NCI-H1105 (cell line): ENCODE results near the gene IFNL3.
"Not testable (repeated sequence)": the region's sequence is repeated elsewhere in the genome, so short reads cannot be mapped to it uniquely, and the experiment has no call there.

Experiments
- DNase-seq: peaks from one replicate; lab custom pipeline; 2025; lab: John Stamatoyannopoulos, UW

Gene IFNL3

DNA sequence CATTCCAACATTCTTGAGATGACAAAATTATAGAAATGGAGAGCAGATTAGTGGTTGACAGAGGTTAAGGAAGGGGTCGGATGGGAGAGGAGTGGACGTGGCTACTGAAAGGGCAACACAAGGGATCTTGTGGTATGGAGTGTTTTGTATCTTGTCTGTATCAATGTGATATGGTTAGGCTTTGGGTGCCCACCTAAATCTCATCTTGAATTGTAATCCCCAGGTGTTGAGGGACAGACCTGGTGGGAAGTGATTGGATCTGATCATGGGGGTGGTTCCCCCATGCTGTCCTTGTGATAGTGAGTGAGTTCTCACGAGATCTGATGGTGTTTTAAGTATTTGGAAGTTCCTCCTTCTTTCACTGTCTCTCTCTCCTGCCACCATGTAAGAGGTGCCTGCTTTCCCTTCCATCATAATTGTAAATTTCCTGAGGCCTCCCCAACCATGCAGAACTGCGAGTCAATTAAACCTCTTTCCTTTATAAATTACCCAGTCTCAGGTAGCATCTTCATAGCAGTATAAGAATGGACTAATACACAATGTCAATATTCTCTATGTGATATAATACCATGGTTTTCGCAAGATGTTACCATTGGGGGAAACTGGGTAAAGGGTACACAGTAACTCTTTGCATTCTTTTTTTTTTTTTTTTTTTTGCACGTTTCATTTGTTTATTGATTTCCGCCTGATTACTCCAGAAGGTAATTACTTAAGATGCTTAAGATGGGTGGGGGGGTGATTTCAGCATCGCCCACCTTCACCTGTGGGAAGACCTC lies 8.8 kb upstream of the IFNL3 start:
- no peak for DNase-seq

DNA sequence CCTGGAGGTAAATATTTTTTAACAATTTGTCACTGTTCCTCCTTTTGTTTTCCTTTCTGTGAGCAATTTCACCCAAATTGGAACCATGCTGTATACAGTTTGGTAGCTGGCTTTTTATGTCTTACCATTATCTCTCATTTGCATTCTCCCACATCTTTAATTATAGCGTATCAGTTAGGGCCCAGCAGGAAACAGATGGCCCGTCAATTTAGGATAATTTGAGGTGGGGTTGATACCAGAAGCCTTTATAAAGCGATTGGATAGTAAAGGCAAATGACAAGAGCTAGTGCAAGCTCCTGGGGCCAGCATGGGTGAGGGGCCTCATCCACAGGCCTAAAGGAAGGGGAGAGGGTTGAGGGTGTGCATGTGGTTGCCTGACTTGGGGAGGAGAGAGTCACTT lies 7.7 kb upstream of the IFNL3 start:
- no peak for DNase-seq

DNA sequence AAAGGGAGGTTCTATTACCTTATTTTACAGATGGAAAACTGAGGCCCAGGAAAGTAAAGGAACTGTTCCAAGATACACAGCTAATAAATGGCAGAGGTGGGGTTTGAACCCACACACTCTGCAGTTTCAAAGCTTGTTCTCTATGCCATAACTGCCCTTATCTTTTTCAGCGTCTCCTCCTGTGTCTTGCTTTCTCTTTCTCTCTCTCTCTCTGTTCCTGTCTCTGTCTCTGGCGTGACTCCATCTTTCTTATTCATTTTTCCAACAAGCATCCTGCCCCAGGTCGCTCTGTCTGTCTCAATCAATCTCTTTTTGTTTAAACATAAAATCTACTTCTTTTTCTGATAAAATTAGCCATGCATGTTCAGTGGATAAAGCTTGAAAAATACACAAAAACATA lies 7.0 kb upstream of the IFNL3 start:
- DNase-seq, result no peak

DNA sequence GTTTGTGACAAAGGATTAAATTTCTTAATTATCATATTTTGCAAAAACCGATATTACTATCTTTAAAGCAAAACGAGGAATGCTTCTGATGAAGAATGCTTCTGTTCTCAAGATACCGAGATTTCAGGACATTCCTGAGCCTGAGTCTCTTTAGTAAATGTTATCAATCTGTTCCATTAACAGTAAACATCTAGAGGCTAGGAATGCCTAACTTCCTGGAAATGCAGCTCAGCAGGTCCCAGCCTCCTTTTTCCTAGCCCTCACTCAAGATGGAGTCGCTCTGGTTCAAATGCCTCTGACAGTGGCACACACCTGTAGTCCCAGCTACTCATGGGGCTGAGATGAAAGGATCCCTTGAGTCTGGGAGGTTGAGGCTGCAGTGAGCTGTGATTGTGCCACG lies 6.3 kb upstream of the IFNL3 start:
- no peak for DNase-seq

DNA sequence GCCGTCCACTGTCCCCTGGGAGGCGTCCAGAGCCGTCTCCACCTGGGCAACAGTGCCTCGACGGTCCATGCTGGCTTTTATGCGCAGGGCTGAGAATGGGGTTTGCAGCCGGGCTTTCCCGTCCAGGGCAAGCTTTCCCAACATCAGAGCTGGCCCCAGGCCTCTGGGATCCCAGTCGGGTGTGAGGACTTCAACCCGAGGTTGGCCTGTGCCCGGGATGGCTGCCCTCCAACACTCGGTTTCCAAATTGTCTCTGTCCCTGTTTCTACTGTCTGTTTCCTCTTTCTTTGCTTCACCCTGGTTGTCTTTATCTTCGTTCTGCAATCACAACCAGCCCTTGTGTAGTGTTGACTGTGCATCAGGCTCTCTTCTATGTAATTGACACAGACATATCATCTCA lies 4.0 kb upstream of the IFNL3 start, which contains the start of gene IFNL4:
IFNL4 (minus strand) TSS at position 51 of the 400 bp plus-strand sequence.
- DNase-seq, result no peak

DNA sequence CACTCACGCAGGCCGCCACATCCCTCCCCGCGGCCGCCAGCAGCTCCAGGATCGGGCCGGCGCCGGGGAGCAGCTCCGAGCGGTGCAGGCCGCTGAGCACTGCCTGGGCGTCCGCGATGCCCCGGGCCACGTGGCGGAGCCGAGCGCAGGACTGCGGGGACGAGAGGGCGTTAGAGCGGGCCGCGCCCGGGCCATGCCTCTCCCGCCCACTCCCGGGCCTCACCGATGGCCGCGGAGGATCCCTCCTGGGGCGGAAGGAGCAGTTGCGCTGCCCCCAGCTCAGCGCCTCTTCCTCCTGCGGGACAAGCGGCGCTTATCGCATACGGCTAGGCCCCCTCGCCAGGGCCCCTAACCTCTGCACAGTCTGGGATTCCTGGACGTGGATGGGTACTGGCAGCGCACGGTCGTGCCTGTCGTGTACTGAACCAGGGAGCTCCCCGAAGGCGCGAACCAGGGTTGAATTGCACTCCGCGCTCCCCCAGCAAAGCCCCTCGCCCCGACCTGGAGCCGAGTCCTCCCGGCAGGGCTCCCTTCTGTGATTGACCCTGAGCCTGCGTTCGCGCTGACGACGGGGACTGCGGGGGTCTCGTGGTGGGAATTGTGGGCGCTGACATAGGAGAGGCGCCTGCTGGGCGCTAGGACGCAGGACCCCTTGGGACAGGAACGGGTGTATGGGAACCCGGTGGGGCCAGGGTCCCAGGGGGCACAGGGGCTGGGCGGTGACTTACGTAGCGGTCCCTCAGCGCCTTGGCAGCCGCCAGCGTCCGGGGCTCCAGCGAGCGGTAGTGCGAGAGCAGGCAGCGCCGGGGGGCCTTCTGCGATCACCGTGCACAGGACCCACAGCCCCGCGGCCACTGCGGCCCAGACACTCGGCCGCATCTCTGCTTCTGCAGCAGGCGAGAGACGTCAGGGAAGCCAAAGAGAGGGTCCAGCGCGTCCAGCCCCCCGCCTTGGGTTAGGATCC lies 3.2 kb upstream of the IFNL3 start:
- DNase-seq, result no peak

DNA sequence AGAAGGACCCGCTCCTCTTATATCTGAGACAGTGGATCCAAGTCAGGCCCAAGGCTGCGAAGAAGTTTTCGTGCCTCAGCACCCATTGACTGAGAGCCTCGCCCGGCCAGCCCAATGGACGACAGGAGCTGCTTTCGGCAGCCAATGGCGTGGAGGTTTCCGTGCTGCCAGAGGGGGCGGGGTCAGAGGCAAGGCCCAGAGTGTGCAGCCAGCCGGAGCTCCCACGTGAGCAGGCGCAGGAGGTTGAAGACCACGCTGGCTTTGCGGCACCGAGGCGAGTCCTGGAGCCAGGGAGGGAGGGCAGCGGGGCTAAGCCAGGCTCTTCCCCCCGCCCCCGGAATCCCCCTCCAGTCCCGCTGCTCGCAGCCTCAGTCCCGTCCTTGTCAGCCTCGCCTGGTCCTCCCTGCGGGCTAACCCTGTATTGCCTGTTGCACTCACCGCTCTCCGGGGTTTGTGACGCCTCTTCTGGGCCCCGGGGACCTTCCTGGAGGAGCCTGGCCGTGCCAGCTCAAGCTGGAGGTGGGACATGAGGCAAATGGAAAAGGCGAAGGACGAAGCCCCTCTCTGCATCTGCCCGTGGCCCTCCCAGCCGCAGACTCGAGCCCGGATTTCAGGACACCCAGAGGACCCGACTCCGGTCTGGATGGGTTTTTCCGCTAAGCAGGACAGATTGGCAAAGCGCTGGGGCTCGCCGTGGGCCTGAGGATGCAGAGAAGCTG lies 2.3 kb upstream of the IFNL3 start:
- DNase-seq, result peak; percentile 27

DNA sequence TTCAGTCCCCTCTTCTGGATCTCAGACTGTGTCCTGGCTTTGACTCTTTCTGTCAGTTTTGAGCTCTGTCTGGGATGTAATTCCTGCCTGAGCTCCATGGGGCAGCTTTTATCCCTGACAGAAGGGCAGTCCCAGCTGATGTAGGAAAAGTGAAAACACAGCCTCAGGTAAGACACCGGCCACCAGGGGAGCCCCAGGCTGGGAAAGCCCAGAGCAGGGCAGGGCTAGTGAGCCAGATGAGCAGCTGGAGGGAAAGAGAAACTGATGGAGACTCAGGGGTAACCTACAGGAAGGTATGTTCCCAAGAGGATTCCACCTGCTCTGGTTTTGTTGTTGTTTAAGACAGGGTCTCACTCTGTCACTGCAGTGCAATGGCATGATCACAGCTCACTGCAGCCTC lies 360 bp upstream of the IFNL3 start:
- not testable (repeated sequence) for DNase-seq

DNA sequence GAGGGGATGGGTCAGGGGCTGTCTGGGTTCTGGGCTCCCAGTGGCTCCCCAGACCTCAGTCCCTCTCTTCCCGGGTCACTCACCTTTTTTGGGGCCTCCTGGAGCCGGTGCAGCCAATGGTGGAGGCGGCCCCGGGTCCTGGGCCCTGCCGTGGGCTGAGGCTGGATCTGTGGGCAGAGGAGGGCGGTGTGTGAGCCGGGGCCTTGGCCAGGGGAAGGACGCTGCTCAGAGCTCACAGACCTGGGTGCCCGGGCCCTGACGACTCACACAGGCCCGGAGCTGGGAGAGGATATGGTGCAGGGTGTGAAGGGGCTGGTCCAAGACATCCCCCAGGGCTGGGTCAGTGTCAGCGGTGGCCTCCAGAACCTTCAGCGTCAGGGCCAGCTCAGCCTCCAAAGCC lies 1.1 kb downstream of the IFNL3 start:
- DNase-seq, result not testable (repeated sequence)

DNA sequence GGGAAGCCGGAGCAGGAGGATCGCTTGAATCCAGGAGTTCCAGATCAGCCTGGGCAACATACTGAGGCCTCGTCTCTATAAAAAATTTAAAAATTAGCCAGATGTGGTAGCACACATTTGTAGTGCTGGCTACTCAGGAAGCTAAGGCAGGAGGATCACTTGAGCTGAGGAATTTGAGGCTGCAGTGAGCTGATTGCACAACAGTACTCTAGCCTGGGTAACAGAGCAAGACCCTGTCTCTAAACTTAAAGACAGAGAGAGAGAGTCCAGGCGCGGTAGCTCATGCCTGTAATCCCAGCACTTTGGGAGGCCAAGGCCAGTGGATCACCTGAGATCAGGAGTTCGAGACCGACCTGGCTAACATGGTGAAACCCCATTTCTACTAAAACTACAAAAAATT lies 4.4 kb downstream of the IFNL3 start:
- no peak for DNase-seq

DNA sequence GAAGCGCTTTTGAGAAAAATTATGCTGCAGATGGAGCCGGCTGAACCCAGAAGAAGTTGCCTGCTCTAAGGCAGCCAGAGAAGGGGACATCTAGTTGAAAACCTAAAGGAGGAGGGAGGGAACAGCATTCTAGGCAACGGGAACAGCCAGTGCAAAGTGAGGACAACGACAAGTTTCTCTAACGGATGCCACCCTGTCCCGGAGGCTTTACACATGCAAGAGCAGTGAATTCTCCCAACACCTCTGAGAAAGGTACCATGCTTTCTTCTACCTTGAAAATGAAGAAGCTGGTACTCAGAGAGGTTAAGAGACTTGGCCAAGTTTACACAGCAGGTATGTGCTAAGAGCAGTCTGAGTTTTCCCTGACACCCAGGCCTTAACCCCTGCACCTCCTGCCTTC lies 5.9 kb downstream of the IFNL3 start:
- no peak for DNase-seq

DNA sequence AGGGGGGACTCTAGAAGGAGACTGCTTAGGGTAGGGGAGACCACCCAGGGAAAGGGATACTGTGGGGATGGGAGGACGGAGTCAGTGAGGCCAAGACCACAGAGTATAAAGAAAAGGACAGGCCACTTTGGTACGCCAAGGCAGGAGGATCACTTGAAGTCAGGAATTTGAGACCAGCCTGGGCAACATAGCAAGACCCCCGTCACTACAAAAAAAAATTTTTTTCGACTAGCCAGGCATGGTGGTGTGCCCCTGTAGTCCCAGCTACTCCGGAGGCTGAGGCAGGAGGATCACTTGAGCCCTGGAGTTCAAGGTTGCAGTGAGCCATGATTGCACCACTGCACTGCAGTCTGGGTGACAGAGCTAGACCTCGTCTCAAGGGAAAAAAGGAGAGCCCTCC lies 6.6 kb downstream of the IFNL3 start:
- no peak for DNase-seq

DNA sequence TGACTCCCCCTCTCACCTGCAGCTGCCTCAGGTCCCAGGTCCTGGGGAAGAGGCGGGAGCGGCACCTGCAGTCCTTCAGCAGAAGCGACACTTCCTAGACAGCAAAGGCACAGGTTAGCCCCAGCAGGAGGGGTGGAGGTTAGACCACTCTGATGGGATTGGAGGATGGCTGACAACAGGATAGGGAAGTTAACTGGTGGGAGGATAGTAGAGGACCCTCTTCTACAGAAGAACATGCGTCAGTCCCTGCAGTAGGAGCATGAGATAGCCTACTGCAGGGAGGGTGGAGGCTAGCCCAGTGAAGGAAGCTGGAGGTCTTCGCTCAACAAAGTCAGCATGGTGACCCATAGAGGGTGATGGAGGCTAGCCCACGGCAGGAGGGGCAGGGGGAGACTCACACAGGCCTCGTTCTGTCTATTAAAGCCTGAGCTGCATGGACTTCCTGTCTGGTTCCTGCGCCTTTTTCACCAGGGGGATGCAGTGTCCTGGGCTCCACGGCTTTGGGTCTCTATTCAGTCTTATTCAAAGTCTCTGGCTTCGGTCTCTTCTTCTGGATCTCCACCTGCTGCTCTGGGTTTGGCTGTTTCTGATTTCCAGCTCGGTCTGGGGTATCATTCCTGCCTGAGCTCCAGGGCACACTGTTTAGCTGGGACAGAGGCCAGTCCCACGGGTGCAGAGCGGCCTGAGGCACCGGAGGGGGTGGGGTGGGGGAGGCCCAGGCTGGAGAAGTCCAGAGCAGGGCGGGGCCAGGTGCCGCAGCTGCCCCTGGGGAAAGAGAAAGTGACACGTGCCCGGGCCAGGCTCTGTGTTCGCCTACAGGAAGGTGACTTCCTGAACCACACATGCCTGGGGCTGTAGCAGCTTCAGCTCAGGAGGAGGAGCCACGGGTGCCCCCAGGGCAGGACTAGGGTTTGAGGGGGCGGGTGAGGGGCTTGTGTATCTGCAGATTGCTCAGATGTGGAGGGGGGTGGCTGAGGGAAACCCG lies 7.3 kb downstream of the IFNL3 start:
- no peak for DNase-seq

DNA sequence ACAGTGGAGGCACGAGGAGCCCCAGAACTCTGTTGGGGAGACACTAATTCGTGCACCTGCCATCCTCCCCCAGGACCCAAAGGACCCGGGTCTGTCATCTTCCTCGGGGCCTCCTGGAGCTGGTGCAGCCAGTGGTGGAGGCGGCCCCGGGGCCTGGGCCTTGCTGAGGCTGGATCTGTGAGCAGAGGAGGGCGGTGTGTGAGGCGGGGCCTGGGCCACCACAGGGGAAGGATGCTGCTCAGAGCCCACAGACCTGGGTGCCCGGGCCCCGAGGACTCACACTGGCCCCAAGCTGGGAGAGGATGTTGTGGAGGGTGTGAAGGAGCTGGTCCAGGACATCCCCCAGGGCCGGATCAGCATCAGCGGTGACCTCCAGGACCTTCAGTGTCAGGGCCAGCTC lies 8.3 kb downstream of the IFNL3 start:
- no peak for DNase-seq

DNA sequence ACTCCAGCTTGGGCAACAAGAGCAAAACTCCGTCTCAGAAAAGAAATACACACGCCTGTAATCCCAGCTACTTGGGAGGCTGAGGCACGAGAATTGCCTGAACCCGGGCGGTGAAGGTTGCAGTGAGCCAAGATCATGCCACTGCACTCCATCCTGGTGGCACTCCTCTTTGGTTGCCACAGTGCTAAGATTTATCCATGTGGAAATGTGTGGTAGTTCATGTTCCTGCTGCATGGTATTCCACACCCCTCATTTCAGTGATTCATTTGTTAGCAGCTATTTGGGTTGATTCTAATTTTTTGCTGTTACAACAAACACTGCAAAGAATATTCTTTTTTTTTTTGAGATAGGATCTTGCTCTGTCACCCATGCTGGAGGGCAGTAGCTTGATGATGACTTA lies 12.1 kb downstream of the IFNL3 start:
- no peak for DNase-seq

DNA sequence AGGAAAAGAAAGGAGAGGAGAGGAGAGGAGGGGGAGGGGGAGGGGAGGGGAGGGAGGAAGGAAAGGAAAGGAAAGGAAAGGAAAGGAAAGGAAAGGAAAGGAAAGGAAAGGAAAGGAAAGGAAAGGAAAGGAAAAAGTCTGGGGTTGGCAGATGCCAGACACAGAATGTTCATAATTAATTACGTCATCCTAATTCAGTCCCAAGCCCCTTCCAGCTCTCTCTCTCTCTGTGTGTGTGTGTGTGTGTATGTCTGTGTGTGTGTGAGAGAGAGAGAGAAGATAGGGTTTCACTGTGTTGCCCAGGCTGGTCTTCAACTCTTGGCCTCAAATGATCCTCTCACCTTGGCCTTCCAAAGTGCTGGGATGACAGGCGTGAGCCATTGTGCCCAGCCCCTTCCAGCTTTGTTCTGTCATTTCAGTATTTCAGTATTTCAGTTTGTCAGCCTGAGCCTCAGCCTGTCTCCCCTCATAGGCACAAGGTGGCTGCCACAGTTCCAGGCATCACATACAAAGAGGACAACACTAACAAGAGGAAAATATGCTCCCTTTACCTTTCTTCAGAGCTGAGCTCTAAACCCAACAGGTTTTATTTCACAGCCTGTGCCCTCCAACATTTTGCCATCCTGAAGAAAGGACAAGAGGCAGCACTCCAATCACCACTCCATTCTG lies 14.6 kb downstream of the IFNL3 start:
- DNase-seq, result no peak

DNA sequence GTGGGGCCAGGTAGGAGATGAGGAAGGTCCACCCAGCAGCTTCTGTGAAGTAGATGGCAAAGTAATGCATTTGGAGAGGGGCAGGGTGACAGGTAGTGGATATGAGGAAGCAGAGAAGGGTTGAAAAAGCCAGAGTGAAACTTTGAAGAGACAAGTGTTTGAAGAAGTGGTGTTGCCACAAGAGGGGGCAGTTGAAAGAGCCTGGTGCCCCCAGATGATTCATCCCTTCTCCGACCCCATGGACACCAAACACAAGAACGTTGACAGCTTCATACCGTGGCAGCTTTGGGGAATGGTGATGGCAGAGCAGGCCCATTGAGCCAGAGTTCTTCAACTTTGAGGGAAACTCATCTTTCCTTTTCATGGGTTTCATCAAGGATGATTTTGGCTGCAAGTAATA lies 19.9 kb downstream of the IFNL3 start:
- no peak for DNase-seq

DNA sequence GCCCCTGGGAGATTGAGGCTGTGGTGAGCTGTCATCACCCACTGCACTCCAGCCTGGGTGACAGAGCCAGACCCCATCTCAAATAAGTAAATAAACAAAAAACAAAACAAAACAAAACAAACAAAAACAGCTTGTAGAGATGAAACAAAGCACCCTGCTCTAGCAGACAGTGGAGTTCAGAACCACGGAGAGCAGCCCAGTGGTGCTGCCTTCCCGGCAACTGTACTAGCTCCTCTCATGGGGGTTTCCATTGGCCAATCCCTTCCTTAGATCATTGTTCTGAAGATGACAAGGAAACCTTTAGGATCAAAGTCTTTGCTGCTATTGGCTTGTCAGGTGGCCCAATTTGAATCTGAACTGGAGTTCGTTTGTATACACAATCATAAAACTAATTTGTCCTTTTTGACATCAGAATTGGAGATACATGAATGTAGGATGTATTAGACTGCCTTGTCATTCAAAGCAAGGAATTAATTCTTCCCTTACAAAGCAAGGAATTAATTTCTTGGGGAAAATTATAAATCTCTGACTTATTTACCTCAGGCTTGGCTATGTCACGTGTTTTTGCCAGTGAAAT lies 21.0 kb downstream of the IFNL3 start:
- DNase-seq, result no peak

DNA sequence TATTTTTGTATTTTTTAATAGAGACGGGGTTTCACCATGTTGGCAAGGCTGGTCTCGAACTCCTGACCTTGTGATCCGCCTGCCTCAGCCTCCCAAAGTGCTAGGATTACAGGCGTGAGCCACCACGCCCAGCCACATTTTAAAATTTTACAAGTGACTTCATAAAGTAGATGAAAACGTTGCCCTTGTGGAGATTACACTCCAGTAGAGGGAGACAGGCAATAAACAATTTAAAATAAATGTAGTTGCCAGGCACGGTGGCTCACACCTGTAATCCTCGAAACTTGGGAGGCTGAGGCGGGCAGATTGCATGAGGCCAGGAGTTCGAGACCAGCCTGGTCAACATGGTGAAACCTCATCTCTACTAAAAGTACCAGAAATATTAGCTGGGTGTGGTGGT lies 25.7 kb downstream of the IFNL3 start:
- DNase-seq, result not testable (repeated sequence)
